GM21723 (cell line): ENCODE measurements around the gene C2CD4B.

Experiments used
- ATAC-seq: cut with Tn5 transposase; IDR thresholded peaks from one replicate; pipeline ENCODE4 v1.9.1; 2021; ENCODE audit warnings: mild to moderate bottlenecking, moderate library complexity; ENCODE audit not compliant: unreplicated experiment

The C2CD4B gene

DNA sequence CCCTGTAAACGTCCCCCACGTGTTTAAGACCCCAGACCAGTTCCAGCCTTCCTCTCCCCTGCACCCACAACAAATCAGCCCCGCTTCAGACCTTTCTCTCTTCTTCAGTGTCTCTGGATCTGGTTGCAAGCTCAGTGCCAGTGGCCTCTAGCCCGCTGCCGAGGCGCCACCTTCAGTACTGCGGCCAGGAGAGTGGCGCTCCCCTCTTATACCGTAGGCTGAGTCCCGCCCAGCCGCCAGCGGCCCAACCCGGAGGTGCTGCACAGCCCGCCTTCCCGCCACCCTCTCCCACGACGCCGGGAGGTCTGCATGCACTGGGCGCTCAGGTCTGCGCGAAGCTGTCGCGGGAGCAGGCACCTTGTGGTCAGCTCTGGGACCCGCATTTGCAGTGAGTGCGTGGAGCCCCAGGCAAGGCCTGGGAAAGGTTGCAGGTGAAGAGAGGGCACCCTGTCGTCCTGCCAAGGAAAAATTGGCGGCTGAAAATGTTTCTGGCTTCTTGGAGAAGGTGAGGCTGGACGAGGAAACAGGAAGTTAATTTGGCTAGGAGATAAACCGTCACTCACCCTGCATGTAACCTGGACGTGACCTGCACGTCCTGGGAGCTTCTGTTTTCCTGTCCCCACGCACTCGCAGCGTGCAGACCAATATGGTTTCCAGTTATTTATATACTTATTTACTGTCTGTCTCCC, at the start of gene C2CD4B:
Gene C2CD4B, minus strand, starts transcription at position 182 of the 689 bp plus-strand sequence. CDS start 301 bp downstream, outside the sequence.
- ATAC-seq, result no peak

DNA sequence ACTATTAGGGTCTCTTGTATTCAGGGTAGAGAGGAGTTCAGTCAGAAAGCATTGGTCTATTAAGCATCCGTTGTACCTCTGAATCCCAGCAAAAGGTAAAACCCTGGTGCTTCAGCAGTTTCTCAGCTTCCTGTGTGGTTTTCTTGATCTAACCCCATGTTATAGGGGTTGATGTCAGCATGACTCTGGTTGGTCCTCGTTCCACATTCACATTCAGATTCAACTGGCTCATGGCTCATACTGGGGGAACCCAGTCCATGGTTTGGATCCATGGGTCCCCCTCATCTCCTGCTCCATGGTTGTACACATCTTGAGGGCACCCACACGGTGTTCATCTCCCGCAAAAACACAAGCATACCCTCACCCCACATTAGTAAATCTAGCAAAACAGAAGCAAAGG, 47.7 kb upstream of the C2CD4B start:
- ATAC-seq, result no peak

GRCh38 chr15:62211348-62211747, 46.3 kb upstream of the C2CD4B start:
- ATAC-seq, result no peak

DNA sequence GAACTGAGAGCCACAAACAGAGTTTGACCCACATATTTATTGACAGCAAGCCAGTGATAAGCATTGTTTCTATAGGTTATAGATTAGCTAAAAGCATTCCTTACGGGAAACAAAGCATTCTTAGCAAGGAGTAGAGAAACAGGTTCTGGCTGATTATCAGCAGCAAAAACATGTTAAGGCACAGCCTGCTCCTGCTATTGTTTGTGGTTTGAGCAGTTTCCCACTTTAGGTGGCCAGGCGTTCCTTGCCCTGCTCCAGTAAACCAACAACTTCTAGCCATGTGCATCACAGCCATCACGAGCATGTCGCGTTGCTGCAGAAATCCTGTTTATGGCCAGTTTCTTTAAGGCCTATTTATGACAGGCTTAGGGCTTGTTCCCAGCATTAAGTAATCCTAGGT, 44.7 kb upstream of the C2CD4B start:
- no peak for ATAC-seq

DNA sequence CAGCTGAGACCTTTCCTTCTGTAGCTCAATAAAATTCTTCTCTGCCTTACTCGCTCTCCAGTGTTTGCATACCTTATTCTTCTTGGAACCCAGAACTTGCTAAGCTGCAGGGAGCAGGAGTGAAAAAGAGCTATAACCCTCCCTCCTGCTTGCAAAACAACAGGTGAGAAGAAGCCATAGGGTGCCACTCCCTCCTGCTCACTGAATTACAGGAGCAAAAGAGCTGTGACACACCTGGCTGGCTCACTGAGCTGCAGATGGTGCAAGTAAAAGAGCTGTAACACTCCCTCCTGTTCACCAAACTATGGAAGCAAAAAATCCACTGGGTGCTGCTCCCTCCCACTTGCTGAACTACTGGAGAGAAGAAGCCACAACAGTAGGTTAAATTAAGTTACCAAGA, 44.2 kb upstream of the C2CD4B start:
- no peak for ATAC-seq

DNA sequence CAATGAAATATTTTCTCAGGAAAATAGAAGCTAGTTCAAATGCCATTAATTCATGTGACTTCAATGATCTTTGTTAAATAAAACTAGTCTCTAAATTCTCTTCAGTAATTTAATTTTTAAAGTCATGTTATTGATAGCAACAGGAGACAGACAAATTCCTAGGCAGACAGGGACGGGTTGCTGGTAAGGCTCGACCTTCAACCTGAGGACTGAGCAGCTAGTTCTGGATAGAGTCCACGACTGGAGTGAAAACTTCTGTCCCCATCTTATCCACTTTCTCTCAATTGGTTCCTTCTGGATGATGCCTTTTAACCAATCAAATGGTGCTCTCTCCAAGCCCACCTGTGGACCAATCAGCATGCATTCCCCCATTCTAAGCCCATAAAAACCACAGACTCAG, 43.8 kb upstream of the C2CD4B start:
- no peak for ATAC-seq

GRCh38 chr15:62208367-62208766, 43.3 kb upstream of the C2CD4B start:
- no peak for ATAC-seq

DNA sequence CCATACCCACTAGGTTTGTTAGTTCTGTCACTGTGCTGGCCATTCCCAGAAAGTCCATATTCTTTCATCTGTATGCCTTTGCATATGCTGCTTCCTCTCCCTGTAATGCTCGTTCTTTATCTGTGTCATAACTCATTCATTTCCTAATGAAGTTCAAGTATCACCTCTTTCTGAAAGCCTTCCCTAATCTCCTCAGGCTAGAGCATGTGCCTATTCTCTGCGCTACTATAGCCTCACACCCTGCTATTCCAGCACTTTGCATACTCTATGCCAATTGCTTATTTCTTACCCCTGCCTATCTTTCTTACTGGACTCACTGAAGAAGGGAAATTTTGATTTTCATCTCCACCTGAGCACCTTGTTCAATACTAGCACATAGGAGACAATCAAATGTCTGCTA, 25.6 kb upstream of the C2CD4B start:
- no peak for ATAC-seq

- ATAC-seq, result no peak
Measured at GRCh38 chr15:62190274-62190673, 25.2 kb upstream of the C2CD4B start.

DNA sequence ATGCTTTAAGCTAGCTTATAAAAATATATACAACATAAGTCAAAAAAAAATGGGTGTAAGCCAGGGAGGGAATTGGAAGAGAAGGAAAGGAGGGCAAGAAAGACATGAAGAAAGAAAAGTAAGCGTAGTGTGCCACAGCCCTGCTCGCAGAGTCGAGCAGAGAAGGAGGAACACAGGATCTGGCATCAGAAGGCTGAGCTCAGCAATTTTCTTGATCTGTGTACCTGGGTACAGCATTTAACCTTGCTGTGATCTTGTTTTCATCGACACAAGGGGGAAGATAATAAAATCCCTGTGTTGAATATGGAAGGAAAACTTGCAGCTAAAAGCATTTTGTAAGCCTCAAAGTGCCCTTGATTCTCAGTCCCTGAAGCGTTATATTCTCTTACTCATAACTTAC, 23.7 kb upstream of the C2CD4B start:
- ATAC-seq, result no peak

- ATAC-seq, result no peak
Measured at GRCh38 chr15:62187910-62188309, 22.8 kb upstream of the C2CD4B start.

- no peak for ATAC-seq
Measured at GRCh38 chr15:62187425-62187824, 22.3 kb upstream of the C2CD4B start.

GRCh38 chr15:62186578-62186977, 21.5 kb upstream of the C2CD4B start:
- no peak for ATAC-seq

- ATAC-seq, result no peak
Measured at GRCh38 chr15:62183130-62183529, 18.0 kb upstream of the C2CD4B start.

DNA sequence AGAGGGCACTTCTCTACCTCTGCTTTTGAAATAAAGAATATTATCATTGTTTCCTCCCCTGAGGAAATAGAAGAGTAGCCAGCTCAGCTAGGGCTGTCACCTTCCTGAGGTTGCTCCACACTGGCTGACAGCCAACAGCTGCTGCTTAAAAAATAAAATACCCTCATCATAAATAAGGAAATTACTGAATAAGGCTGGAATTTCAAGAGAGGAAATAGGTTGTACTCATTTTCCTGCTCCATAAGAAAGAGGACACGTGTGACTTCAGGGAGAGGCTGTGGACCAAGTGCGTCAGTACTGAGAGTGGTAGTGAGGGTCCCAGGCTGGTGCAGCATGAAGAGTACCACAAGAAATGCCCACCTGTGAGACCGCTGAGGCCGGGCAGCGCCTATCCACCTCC, 8.1 kb upstream of the C2CD4B start:
- ATAC-seq, result no peak

- ATAC-seq, result no peak
Measured at GRCh38 chr15:62171882-62172281, 6.8 kb upstream of the C2CD4B start.

DNA sequence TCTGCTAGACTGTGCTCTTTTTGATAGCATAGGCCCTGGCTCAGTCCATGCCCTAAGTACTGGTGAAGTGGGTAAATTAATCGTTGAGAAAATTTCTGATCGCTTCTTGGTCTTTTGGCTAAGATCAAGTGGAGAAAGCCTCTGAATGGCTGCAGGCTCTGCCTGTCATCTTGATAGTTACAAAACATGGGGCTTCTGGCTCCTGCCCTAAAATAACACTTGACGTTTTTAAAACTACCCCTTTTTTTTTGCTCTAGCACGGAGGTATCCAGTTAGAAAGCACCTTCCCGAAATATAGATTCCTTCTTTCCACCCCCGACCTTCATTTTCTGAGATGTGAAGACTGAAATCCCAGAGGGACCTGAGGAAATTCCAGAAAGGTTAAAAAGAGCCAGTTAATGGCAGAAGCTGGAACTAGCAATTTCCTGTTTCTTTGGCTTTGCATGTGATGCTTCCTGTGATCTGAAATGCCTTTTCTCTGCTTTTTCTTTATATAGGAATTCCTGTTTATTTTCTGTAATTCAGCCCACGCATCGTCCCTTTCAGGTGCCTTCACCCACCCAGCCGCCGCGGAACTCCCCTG, 799 bp upstream of the C2CD4B start:
- no peak for ATAC-seq

GRCh38 chr15:62164396-62165103, 535 bp downstream of the C2CD4B start:
- no peak for ATAC-seq

DNA sequence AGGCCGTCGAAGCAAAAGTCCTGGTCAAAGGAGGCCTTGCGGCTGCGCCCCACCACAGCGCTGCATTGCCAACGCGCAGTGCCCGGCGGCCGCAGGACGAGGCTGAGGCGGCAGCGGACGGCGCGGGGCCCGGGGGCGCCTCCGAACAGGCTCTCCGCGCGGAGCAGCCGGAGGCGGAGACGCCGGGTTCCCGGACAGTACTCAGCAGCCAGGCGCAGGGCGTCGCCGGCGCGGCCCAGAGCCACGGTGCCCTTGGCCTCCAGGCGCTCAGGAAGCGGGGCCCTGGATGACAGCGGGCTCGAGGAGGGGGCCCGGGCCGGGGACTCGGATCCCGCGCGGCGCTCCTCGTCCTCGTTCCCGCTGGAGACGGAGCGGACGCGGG, 1.1 kb downstream of the C2CD4B start:
- ATAC-seq, result no peak

DNA sequence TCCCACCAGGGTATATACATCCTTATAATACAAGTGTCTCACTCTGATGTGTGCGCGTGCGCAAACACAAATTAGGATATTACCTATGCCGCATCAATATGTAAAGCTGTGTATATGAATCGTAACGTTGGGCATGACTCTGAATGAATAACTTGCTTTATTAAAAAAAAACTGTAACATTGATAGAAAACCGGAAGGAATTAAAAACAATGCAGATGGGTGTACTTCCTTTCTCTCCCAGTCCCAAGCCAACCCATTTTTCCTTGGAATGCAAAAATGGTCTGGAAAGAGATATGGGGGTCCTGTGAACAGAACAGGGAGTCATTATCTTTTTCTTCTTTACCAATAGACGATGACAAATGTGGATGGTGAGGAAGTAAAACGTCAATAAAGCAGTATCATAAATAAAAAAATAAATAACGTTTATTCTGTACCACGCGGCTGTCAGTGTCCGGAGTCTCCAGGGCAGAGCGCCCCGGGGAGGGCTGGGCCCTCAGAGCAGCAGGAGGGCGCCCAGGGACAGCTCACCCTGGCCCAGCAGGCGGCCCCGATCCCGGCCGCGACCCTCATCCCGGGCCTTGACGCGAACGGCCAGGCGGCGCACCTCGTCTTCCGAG, 1.6 kb downstream of the C2CD4B start:
- ATAC-seq, result no peak

DNA sequence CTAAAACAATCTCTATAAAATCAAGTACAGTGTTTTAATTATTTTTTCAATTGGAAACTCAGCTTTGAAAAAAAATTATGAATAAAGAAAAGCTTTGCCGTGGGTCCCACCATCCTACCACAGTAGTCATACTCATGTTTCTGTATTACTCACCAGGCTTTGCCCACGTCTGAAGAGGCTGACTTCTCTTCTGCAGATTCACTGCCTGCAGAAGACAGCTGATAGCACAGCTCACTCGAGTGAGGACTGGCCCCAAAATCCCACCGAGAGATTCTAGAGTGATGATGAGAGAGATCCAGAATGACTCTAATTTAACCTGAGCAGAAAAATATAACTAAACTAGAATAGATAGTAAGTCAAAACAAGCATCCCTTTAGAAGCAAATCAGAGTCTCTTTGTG, 11.9 kb downstream of the C2CD4B start:
- no peak for ATAC-seq

DNA sequence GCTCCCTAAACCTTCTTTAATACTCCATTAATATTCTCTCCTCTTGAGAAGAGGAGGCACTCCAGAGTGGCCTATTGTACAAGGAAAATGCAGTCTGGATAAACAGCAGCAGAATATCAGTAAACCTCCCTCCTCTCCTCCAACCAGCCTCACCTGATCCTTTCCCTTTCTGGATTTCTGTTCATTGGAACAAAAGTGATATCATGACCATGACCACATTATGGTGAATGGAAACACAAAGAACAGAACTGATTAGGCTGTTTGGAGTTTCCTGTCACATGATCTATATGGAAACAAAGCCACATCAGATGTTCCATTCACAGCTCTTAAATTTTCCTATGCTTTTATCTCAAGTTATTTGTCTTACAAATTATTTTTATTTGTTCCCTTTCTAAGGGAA, 14.6 kb downstream of the C2CD4B start:
- ATAC-seq, result no peak
